GM10248 (cell line): ENCODE measurements around the gene FGFR3.

Experiments used
- CTCF ChIA-PET: fragments of 300-600 bp; sonication (Branson Sonifier 250); formaldehyde crosslinking; extraction: SDS; loops from one replicate; lab custom pipeline; 2021; ENCODE audit warnings: antibody characterized with exemption; lab: Yijun Ruan, JAX
- POLR2A ChIA-PET: fragments of 350-650 bp; sonication (Branson Sonifier 250); formaldehyde crosslinking; extraction: SDS; loops from one replicate; lab custom pipeline; 2020; ENCODE audit warnings: antibody characterized with exemption; lab: Yijun Ruan, JAX
- DNase-seq: peaks from one replicate; pipeline ENCODE4 v3.0.0; 2012; ENCODE audit errors: extremely low spot score
- TF ChIP-seq, protein P1 (sequence below): IDR thresholded peaks from 2 replicates; pipeline ENCODE4 v1.5.1; 2012; ENCODE audit warnings: mild to moderate bottlenecking, low read depth; ENCODE audit errors: extremely low read depth, missing control alignments, control extremely low read depth

FGFR3 gene

DNA sequence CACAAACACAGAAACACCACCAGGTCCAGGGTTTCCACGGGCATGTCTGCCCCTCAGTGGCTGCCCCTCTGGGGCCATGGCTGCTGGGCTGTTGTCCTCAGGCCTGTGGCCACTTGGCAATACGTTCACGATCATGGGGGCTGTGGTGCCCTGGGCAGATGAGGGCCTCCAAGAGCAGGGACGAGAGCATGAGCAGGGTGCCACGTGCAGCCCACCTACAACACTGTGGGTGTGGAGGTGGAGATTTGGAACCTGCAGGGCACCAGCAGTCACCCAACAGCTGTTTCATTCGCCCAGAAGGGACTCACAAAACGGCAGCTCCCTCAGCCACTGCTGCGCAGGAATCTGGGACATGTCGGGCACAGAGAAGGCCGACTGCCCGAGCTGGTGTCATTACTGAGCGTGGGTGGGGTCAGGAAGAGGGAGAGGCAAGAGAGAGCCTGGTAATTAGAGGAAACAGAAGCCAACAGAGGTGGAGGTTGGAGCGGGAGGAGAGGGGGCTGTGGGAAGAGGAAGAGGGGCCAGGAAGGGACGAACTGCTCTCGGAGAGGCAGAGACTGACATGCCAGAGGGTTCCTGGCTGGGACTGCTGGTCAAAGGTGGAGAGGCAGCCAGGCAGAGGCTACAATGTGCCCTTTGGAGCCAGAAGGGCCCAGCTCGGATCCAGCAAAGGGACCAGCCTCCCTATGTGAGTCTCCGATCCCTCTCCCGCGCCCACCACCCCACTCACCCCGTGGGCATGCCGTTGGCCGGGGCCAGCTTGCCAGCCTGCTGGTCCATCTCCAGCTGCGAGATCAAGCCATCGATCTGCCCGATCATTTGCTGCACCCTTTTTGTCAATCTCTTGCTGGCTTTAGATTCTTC, 23.1 kb downstream of the FGFR3 start:
- no peak for DNase-seq
- POLR2A ChIA-PET, result no interaction called here
- CTCF ChIA-PET, result interaction anchor here (1.2 to 2.4 kb wide), 3 partner anchors 8 to 68 kb away, joined by 4 to 8 read pairs (median 6); no protein-coding TSS in a partner anchor
- TF ChIP-seq, protein P1, sequence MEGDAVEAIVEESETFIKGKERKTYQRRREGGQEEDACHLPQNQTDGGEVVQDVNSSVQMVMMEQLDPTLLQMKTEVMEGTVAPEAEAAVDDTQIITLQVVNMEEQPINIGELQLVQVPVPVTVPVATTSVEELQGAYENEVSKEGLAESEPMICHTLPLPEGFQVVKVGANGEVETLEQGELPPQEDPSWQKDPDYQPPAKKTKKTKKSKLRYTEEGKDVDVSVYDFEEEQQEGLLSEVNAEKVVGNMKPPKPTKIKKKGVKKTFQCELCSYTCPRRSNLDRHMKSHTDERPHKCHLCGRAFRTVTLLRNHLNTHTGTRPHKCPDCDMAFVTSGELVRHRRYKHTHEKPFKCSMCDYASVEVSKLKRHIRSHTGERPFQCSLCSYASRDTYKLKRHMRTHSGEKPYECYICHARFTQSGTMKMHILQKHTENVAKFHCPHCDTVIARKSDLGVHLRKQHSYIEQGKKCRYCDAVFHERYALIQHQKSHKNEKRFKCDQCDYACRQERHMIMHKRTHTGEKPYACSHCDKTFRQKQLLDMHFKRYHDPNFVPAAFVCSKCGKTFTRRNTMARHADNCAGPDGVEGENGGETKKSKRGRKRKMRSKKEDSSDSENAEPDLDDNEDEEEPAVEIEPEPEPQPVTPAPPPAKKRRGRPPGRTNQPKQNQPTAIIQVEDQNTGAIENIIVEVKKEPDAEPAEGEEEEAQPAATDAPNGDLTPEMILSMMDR, result no peak

DNA sequence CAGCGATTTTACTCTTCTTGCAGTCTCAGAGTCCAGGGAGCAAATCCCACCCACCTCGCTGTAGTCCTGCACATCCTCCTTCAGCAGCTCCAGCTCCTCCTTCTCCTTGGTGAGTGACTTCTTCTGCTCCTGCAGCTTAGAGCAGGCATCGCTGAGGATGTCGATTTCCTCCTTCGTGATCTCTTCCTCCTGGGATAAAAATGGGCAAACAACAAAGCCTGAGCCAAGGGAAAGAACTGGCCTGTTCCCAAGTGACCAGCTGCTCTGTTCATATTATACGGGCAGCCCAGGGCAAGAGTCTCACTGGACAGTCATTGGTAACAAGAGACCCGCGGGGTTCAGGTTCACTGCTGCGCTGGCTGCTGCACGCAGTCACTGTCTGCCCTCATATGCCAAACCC, 26.2 kb downstream of the FGFR3 start:
- no peak for DNase-seq
- CTCF ChIA-PET, result interaction anchor here (0.6 to 2.0 kb wide), 6 partner anchors 9 to 93 kb away, joined by 3 to 6 read pairs (median 4); no protein-coding TSS in a partner anchor

GRCh38 chr4:1819816-1820215, 26.7 kb downstream of the FGFR3 start:
- ChIA-PET POLR2A (no interaction called here), CTCF (interaction anchor here (0.8 to 1.5 kb wide), 3 partner anchors 10 to 80 kb away, joined by 3 to 5 read pairs (median 3); no protein-coding TSS in a partner anchor)
- TF ChIP-seq, protein P1, result no peak
- no peak for DNase-seq

More for the DNA sequence above, 26.2 kb downstream of the FGFR3 start:
- TF ChIP-seq, protein P1, result no peak
- POLR2A ChIA-PET, result no interaction called here

- CTCF ChIA-PET, result interaction anchor here (1.4 kb wide), 2 partner anchors 11 to 77 kb away, joined by 3 to 5 read pairs; no protein-coding TSS in a partner anchor
- TF ChIP-seq, protein P1, result no peak
- no peak for DNase-seq
- POLR2A ChIA-PET, result interaction anchor here (0.5 kb wide), 1 partner anchor 10 kb away, joined by 7 read pairs; no protein-coding TSS in a partner anchor
Measured at GRCh38 chr4:1821679-1822567, 28.8 kb downstream of the FGFR3 start.

DNA sequence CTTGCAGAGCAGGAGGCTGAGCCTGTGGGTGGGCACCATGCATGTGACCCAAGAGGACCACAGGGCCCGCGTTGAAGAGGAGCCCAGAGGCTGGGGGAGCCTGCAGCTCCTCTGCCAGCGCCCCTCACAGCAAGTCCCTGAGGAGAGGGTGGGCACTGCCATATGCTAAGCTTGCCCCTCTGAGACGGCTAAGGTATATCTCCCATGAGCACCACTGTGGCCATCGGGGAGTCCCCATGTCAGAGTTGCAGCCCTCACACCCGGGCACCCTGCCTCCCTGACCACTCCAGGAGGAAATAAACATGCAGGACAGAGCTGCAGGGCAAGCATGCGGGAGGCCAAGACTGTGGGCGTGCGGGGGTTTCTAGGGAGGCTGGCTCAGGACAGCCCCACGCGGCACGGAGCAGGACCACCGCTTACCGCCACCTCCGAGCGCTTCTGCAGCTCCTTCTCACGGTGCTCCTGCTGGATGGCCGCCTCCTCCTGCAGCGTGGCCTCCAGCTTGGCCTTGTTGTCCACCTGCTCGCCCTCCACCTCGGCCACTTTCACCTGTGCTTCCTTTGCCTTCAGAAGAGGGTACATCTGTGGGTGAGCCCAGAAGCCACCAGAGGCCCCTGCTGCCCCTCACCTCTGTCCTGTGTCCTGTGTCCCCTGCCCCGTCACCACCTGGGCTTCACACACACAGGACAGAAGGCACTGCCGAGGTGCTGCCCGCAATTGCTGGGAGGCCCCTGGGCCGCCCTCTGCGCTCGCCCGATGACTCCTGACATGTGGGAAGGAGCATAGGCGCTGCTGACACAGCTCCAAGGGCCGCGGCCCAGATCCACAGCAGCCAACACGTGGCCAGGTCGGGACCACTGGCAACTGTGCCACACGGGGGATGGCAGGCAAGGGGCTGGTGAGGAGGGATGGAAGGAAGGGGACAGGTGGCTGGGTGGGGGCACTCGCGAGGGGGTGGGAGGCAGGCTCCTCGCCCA, 29.8 kb downstream of the FGFR3 start:
- DNase-seq, result no peak
- POLR2A ChIA-PET, result interaction anchor here (0.5 kb wide), 1 partner anchor 10 kb away, joined by 7 read pairs; no protein-coding TSS in a partner anchor
- CTCF ChIA-PET, result interaction anchor here (1.4 kb wide), 2 partner anchors 12 to 76 kb away, joined by 3 to 5 read pairs; no protein-coding TSS in a partner anchor
- TF ChIP-seq, protein P1, result no peak
